Endothelial cell (in vitro differentiated cells): ENCODE measurements around the gene XCL1. TPM values are rescaled to one million over a fixed set of nuclear protein-coding genes. Genes with fewer than 3 reads are reported as not detected.

Source experiments
- DNase-seq: peaks from one replicate; pipeline ENCODE4 v3.0.0; 2021; ENCODE audit warnings: low spot score
- H3K27ac Mint-ChIP-seq: one replicate; pipeline ENCODE4 v1.8.0; 2021; ENCODE audit warnings: mixed read lengths, inconsistent platforms; ENCODE audit not compliant: unreplicated experiment
- H3K27me3 Mint-ChIP-seq: one replicate; pipeline ENCODE4 v1.8.0; 2021; ENCODE audit warnings: mild to moderate bottlenecking, moderate library complexity, mixed read lengths, inconsistent platforms; ENCODE audit not compliant: unreplicated experiment
- H3K36me3 Mint-ChIP-seq: one replicate; pipeline ENCODE4 v1.8.0; 2021; ENCODE audit warnings: mild to moderate bottlenecking, low read depth, mixed read lengths, inconsistent platforms; ENCODE audit not compliant: unreplicated experiment
- H3K4me1 Mint-ChIP-seq: one replicate; pipeline ENCODE4 v1.8.0; 2021; ENCODE audit warnings: mild to moderate bottlenecking, mixed read lengths, inconsistent platforms; ENCODE audit not compliant: unreplicated experiment
- H3K4me3 Mint-ChIP-seq: one replicate; pipeline ENCODE4 v1.8.0; 2021; ENCODE audit warnings: mild to moderate bottlenecking, mixed read lengths, inconsistent platforms; ENCODE audit not compliant: unreplicated experiment
- H3K9me3 Mint-ChIP-seq: one replicate; pipeline ENCODE4 v1.8.0; 2021; ENCODE audit warnings: mixed read lengths, inconsistent platforms; ENCODE audit not compliant: unreplicated experiment
- CTCF ChIP-seq: fragments of 200-600 bp; sonication (generic); IDR thresholded peaks from one replicate; pipeline ENCODE4 v1.5.0; 2021; ENCODE audit warnings: antibody characterized with exemption; ENCODE audit not compliant: unreplicated experiment
- total RNA-seq: library from RNA; stranded (reverse); fragmentation: NEBNext Ultra II Directional; extraction: Animal tissue kit (Norgen Biotek cat#: 25700); gene quantifications from one replicate; pipeline ENCODE4 v1.2.1, GENCODE V29; 2021; ENCODE audit not compliant: unreplicated experiment

XCL1 gene
- total RNA-seq, 1 donor from 2014 or later, result not detected

DNA sequence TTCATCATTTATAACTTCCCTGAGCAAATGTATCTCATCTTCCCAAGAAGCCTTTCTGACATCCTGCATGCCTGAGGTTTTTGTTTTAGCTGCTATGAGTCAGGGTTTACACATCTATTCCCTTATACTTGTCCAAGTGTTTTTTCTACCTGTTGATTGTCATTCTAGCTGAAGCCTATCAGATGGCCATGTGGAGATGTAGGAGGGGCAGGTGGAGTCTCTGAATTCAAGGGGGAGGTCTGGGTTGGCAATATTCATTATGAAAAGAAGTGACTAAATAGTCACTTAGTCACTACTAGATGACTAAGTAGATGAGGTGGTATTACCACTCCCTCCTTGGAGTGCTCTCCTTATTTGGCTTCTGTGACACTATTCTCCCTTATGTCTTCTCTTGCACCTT, 52.4 kb downstream of the XCL1 start:
- Mint-ChIP-seq H3K9me3 (no peaks in the 10 kb centered on the region), H3K27me3 (peaks cover 2% of the 10 kb centered on the region), H3K27ac (no peak overlapping the region), H3K36me3 (no peaks in the 10 kb centered on the region), H3K4me3 (no peak overlapping the region), H3K4me1 (no peaks in the 10 kb centered on the region)
- no peak for DNase-seq
- TF ChIP-seq CTCF, result no peak

GRCh38 chr1:168629466-168629865, 53.1 kb downstream of the XCL1 start:
- no peak for DNase-seq
- Mint-ChIP-seq H3K9me3 (no peaks in the 10 kb centered on the region), H3K4me3 (no peak overlapping the region), H3K4me1 (no peaks in the 10 kb centered on the region), H3K27ac (no peak overlapping the region), H3K27me3 (peaks cover 2% of the 10 kb centered on the region), H3K36me3 (no peaks in the 10 kb centered on the region)
- no peak for TF ChIP-seq CTCF

Other genes with a start within 250 kb of the XCL1 start
- gene XCL2, start 32.6 kb upstream of the XCL1 start, total RNA-seq, result not detected
- gene DPT, start 152.6 kb downstream of the XCL1 start, total RNA-seq, result not detected